HG02571 (cell line): Measurements from ENCODE around the gene TRIM7.
"Not testable (repeated sequence)": the region's sequence is repeated elsewhere in the genome, so short reads cannot be mapped to it uniquely, and the experiment has no call there.

Experiments used
- ATAC-seq: cut with Tn5 transposase; IDR thresholded peaks from one replicate; pipeline ENCODE4 v1.9.1; 2021; ENCODE audit warnings: mild to moderate bottlenecking, moderate library complexity; ENCODE audit not compliant: unreplicated experiment

TRIM7 gene

GRCh38 chr5:181156758-181157157 lies 48.2 kb downstream of the TRIM7 start:
- ATAC-seq, result no peak

GRCh38 chr5:181153814-181154213 lies 51.2 kb downstream of the TRIM7 start:
- no peak for ATAC-seq

- no peak for ATAC-seq
Measured at GRCh38 chr5:181152406-181152805, 52.6 kb downstream of the TRIM7 start.

- no peak for ATAC-seq
Measured at GRCh38 chr5:181151146-181151545, 53.9 kb downstream of the TRIM7 start.

- no peak for ATAC-seq
Measured at GRCh38 chr5:181149806-181150733, 54.9 kb downstream of the TRIM7 start.

- ATAC-seq, result no peak
Measured at GRCh38 chr5:181149355-181149754, 55.6 kb downstream of the TRIM7 start.

- ATAC-seq, result not testable (repeated sequence)
Measured at GRCh38 chr5:181146927-181147636, 57.9 kb downstream of the TRIM7 start, which contains the start of gene OR2V2. OR2V2 (plus strand) TSS chr5:181147586; CDS start chr5:181154943, 7,357 bp downstream.

- no peak for ATAC-seq
Measured at GRCh38 chr5:181145133-181145532, 59.9 kb downstream of the TRIM7 start.
